Activated naive CD4-positive, alpha-beta T cell treated with anti-CD3 and anti-CD28 coated beads, Interleukin-2, amount 10 ng/mL, durations not matched to agents 7 days and 5 days (primary cell): ENCODE data around the gene HIF3A.

ENCODE experiments used
- CTCF ChIA-PET: fragments of 350-600 bp; sonication (Branson Sonifier 250); formaldehyde crosslinking; loops from one replicate; lab custom pipeline; 2021; ENCODE audit warnings: antibody characterized with exemption; lab: Charles Lee
- DNase-seq: peaks from one replicate; pipeline ENCODE4 v3.0.0-alpha.2; 2020
- H3K27ac Mint-ChIP-seq: one replicate; pipeline ENCODE4 v1.8.0; 2021; ENCODE audit warnings: mild to moderate bottlenecking, moderate library complexity, mixed read lengths
- H3K27me3 Mint-ChIP-seq: one replicate; pipeline ENCODE4 v1.8.0; 2021; ENCODE audit warnings: mild to moderate bottlenecking, mixed read lengths
- H3K36me3 Mint-ChIP-seq: one replicate; pipeline ENCODE4 v1.8.0; 2021; ENCODE audit warnings: mixed read lengths
- H3K4me1 Mint-ChIP-seq: one replicate; pipeline ENCODE4 v1.8.0; 2021; ENCODE audit warnings: mixed read lengths
- H3K4me3 Mint-ChIP-seq: one replicate; pipeline ENCODE4 v1.8.0; 2021; ENCODE audit warnings: mild to moderate bottlenecking, moderate library complexity, mixed read lengths
- H3K9me3 Mint-ChIP-seq: one replicate; pipeline ENCODE4 v1.8.0; 2021; ENCODE audit warnings: mixed read lengths

The HIF3A gene

DNA sequence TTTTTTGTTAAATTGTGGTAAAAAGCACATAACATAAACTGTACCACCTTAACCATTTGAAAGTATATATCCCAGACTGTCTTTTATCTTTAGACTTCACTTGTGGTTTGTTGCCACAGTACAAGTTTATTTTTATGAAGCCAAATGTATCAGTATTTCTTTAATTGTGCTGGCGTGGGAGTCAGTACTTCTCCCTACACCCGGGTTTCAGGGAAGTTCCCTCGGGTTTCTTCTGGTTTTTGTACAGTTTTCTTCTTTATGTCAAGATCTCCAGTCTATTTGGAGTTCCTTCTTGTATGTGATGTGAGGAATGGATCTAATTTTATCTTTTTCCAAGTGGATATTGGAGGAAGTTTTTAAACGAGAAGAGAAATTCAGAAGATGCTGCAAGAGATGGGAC, 96.0 kb downstream of the HIF3A start:
- CTCF ChIA-PET, result no interaction called here

More for the DNA sequence above, 96.0 kb downstream of the HIF3A start:
- Mint-ChIP-seq H3K27ac (no peak overlapping the region), H3K36me3 (peaks cover 33% of the 10 kb centered on the region), H3K9me3 (peaks cover 4% of the 10 kb centered on the region), H3K4me3 (no peak overlapping the region), H3K4me1 (no peaks in the 10 kb centered on the region), H3K27me3 (peaks cover 5% of the 10 kb centered on the region)
- no peak for DNase-seq
